ENCODE results near the gene DENND4C.

- TF ChIP-seq POLR2AphosphoS5 (IDR thresholded peaks at IDR 0.05; ENCODE audit: low read depth, low read length): no peak
- TF ChIP-seq SPI1 (IDR thresholded peaks at IDR 0.05; ENCODE audit: low read depth, low read length): no peak
Measured at GRCh38 chr9:19188771-19189170, 41.7 kb upstream of the DENND4C start.
